Cardiac muscle cell (in vitro differentiated cells and primary cell): ENCODE results near the gene ATAD3B. TPM values are rescaled to one million over a fixed set of nuclear protein-coding genes. Genes with fewer than 3 reads are reported as not detected.

Source experiments
- DNase-seq, 2 donors: peaks; one replicate each; pipeline versions ENCODE4 v3.0.0 to v3.0.0-alpha.2; 2010 to 2017; ENCODE audit warnings: low read depth in 1 of 2, low spot score in 1 of 2
- H3K27ac ChIP-seq: fragments of 200-600 bp; sonication (generic); 2 replicates; pipeline ENCODE4 v1.5.1; 2016
- H3K27me3 ChIP-seq: fragments of 200-600 bp; sonication (generic); 2 replicates; pipeline ENCODE4 v1.6.0; 2016; ENCODE audit warnings: control low read depth
- H3K36me3 ChIP-seq: fragments of 200-600 bp; sonication (generic); 2 replicates; pipeline ENCODE4 v1.5.1; 2016; ENCODE audit warnings: control low read depth
- H3K4me1 ChIP-seq: fragments of 200-600 bp; sonication (generic); 2 replicates; pipeline ENCODE4 v1.8.1; 2017; ENCODE audit warnings: low read depth, mild to moderate bottlenecking, mixed run types
- H3K4me3 ChIP-seq: fragments of 200-600 bp; sonication (generic); 2 replicates; pipeline ENCODE4 v1.5.1; 2016; ENCODE audit warnings: mild to moderate bottlenecking
- H3K9me3 ChIP-seq: fragments of 200-600 bp; sonication (generic); 2 replicates; pipeline ENCODE4 v1.5.1; 2017; ENCODE audit warnings: low read depth, mild to moderate bottlenecking, control low read depth
- polyA plus RNA-seq: library from polyadenylated mRNA; unstranded; fragments of >200 nt; fragmentation: Nextera tagmentation; extraction: Ambion mirVana; gene quantifications from 2 replicates; pipeline ENCODE4 v1.2.1, GENCODE V29; 2016
- total RNA-seq: library from RNA; depleted of rRNA; stranded (reverse); fragments of >200 nt; gene quantifications from 2 replicates; pipeline ENCODE4 v1.2.3, GENCODE V29; 2016
- TF ChIP-seq, protein P1 (sequence below): IDR thresholded peaks from 2 replicates; pipeline ENCODE4 v1.5.1; 2012; ENCODE audit warnings: low read depth, mild to moderate bottlenecking, low read length

The ATAD3B gene
- total and polyA plus RNA-seq, 2 experiments from 2014 or later, result 30.2 to 37.4 TPM

DNA sequence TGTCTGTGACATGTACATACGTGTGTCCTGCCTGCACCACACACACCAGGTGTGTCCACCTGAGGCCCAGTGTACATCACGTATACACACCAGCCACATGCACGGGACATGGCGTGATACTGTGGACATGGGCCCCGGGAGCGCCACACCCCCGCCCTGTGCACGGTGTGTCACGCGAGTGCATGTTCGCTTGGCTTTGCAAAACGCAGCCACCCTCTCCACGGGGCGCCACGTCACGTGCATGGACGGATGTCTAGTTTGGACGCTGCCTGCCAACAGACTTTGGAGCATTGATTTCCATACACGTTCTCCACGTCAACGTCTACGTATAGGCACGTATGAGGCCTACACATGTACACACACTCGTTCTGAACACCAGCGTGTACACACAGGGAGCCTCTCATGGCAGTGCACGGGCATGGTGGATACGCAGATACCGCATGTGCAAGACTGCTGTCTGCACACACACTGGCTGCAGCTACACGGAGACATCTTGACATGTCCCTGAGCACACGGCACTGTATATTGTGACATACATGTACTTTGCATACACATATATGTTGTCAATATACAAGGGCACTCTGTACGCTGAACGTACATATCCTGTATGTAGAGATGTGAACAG is 66.2 kb downstream of the ATAD3B start:
- H3K9me3 ChIP-seq, result no peaks in the 10 kb centered on the region
- peaks cover 22% of the 10 kb centered on the region for H3K4me1 ChIP-seq
- no peak overlapping the region for H3K27ac ChIP-seq
- H3K4me3 ChIP-seq, result no peak overlapping the region
- H3K36me3 ChIP-seq, result peaks cover 6% of the 10 kb centered on the region
- TF ChIP-seq, protein P1, sequence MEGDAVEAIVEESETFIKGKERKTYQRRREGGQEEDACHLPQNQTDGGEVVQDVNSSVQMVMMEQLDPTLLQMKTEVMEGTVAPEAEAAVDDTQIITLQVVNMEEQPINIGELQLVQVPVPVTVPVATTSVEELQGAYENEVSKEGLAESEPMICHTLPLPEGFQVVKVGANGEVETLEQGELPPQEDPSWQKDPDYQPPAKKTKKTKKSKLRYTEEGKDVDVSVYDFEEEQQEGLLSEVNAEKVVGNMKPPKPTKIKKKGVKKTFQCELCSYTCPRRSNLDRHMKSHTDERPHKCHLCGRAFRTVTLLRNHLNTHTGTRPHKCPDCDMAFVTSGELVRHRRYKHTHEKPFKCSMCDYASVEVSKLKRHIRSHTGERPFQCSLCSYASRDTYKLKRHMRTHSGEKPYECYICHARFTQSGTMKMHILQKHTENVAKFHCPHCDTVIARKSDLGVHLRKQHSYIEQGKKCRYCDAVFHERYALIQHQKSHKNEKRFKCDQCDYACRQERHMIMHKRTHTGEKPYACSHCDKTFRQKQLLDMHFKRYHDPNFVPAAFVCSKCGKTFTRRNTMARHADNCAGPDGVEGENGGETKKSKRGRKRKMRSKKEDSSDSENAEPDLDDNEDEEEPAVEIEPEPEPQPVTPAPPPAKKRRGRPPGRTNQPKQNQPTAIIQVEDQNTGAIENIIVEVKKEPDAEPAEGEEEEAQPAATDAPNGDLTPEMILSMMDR, result no peak
- no peak for DNase-seq
- no peaks in the 10 kb centered on the region for H3K27me3 ChIP-seq

DNA sequence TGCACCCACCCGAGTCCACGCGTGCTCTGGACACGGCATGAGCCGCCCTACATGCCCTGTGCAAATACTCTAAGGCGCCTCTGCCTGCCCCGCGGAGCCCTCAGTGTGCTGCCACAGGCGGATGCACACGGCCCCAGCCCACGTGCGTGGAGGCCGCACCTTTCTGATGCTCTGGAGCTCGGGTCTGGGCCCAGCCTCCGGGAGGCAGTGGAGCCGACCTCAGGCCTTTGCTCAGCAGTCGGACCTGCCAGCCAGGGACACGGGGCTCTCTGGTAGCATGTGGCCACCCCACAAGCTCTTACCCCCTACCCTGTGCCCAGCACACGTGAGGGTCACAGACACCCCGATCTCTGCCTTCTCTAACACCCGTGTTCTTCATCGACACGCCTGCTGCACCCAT is 66.8 kb downstream of the ATAD3B start:
- H3K4me3 ChIP-seq, result no peak overlapping the region
- H3K36me3 ChIP-seq, result peaks cover 6% of the 10 kb centered on the region
- DNase-seq, result no peak
- no peaks in the 10 kb centered on the region for H3K9me3 ChIP-seq
- no peaks in the 10 kb centered on the region for H3K27me3 ChIP-seq
- no peak overlapping the region for H3K27ac ChIP-seq
- peaks cover 18% of the 10 kb centered on the region for H3K4me1 ChIP-seq
- TF ChIP-seq, protein P1, result no peak

DNA sequence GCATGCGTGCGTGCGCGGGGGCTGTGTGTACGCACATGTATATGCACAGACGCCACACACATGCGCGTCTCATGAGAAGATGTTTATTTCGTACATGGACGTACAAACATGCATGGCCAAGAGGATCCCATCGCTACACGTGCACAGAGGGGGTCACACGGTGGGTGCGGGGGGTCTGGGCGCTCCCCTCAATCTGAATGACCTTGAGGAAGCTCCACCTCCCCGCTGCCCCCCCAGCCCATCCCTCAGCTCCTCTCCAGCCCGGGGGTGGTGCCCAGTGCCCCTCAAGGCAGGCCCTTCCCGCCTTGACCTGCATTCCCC is 67.4 kb downstream of the ATAD3B start:
- no peak overlapping the region for H3K27ac ChIP-seq
- no peaks in the 10 kb centered on the region for H3K27me3 ChIP-seq
- no peaks in the 10 kb centered on the region for H3K9me3 ChIP-seq
- no peak for DNase-seq
- peaks cover 6% of the 10 kb centered on the region for H3K36me3 ChIP-seq
- H3K4me1 ChIP-seq, result peaks cover 15% of the 10 kb centered on the region
- TF ChIP-seq, protein P1, result no peak
- peak overlapping the region; percentile 76 for H3K4me3 ChIP-seq

DNA sequence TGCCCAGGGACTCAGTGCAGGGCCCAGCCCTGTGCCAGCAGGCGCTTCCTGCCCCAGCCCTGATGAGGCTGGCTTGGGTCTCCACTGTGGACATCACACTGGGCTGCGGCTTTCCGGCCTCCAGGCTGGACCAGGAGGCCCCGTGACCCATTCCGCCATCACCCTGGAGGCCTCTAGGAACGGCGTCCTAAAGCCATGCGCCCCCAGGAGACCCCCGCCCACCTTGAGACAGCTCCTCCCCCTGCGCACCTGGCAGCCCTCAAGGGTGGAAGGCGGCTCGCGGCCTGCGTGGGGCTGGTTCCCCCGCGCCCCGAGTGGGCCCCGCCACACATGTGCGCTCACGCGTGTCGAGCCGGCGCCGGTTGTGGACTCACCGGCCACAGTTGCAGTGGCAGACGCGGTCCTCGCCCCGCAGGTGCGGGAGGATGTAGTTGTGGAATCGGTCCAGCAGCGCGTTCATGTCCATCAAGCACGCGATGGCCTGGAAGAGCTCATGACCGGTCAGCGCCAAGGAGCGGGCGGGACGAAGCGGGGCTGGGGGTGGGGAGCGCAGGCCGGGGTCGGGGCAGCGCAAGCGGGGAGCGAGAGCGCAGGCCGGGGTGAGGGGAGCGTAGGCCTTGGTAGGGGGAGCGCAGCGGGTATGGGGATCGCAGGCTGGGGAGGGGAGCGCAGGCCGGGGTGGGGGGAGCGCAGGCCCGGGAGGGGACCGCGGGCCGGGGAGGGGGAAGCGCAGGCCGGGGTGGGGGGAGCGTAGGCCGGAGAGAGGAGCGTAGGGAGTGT is 67.9 kb downstream of the ATAD3B start:
- Histone ChIP-seq H3K27ac (peak overlapping the region; percentile 34), H3K4me3 (peak overlapping the region; percentile 76)
- peak; percentile 56 to 79 for DNase-seq

DNA sequence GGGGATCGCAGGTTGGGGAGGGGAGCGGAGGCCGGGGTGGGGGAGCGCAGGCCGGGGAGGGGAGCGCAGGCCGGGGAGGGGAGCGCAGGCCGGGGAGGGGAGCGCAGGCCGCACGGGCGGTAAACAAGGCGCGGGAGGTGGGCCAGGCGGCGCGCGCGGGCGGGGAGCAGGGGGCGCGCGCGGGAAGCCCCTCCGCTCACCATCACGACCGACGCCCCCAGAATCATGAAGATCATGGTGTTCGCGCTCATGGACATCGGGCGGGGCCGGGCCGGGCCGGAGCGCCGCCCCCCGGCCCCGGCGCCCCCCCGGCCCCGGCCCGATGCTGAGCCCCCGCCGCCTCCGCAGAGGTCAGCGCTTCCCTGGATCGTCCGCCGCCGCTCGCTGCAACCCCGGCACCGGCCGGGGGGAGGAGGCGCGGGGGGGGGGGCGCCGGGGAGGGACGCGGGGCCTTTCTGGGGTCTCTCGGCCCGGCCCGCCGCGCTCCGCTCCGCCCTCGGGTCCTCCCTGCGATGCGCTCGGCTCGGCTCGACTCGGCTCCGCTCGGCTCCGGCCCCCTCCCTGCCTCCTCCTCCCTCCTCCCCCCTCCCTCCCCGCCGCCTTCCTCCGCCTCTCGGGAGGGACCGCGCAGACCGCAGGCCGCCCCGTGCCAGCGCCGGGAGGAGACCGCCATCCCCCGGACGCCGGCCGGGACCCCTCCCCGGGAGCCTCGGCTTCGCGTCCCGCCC is 68.7 kb downstream of the ATAD3B start, which contains the start of gene TMEM240:
Gene TMEM240 (minus strand): TSS at position 535 of the 728 bp plus-strand sequence. CDS start 278 bp downstream, at position 257.
- Histone ChIP-seq H3K4me3 (peak within 1 kb of the TSS; percentile 76), H3K36me3 (peaks cover 6% of the 10 kb centered on the region), H3K9me3 (no peaks in the 10 kb centered on the region), H3K27ac (peak within 1 kb of the TSS; percentile 34), H3K27me3 (no peaks in the 10 kb centered on the region), H3K4me1 (peaks cover 12% of the 10 kb centered on the region)
- peak; percentile 89 for DNase-seq
- TF ChIP-seq, protein P1, result no peak

More for the DNA sequence above, 67.9 kb downstream of the ATAD3B start:
- Histone ChIP-seq H3K36me3 (peaks cover 6% of the 10 kb centered on the region), H3K27me3 (no peaks in the 10 kb centered on the region), H3K9me3 (no peaks in the 10 kb centered on the region), H3K4me1 (peaks cover 12% of the 10 kb centered on the region)
- TF ChIP-seq, protein P1, result no peak
